HepG2 (cell line): Measurements from ENCODE around the gene HKDC1. TPM values are rescaled to one million over a fixed set of nuclear protein-coding genes. Genes with fewer than 3 reads are reported as not detected.

Experiments used
- ATAC-seq: fragments of 200-7000 bp; cut with Tn5 transposase; 3 replicates; pipeline ENCODE4 v1.9.1; 2020; ENCODE audit warnings: mild to moderate bottlenecking, moderate library complexity
- BruUV-seq: library from RNA; stranded (reverse); fragments of 400-500 nt; replicated peaks from 2 replicates; lab custom pipeline; 2021; lab: Mats Ljungman, UMichigan
- CTCF ChIA-PET: fragments of 300-600 bp; formaldehyde crosslinking; extraction: SDS; loops from one replicate; lab custom pipeline; 2021; ENCODE audit warnings: low total read pairs, inconsistent platforms, low intra/inter-chr PET ratio; lab: Yijun Ruan, JAX
- POLR2A ChIA-PET: fragments of 350-600 bp; sonication (Branson Sonifier 250); formaldehyde crosslinking; loops from one replicate; lab custom pipeline; 2020; ENCODE audit warnings: antibody characterized with exemption, inconsistent platforms; lab: Yijun Ruan, JAX
- DNase-seq: peaks from one replicate; pipeline ENCODE4 v3.0.0-alpha.2; 2015; ENCODE audit warnings: low spot score
- FAIRE-seq: peaks from 3 replicates; lab custom pipeline; 2011; peaks lifted over from hg19 to GRCh38; lab: Jason Lieb, UNC
- H2AFZ ChIP-seq: one replicate; pipeline ENCODE4 v1.6.1; 2011; ENCODE audit warnings: low read length, inconsistent platforms
- H3K27ac ChIP-seq: fragments of 300-600 bp; 3 replicates; pipeline ENCODE4 v1.8.0; 2011; ENCODE audit warnings: mixed run types, mild to moderate bottlenecking, mixed read lengths, low read length, inconsistent platforms; ENCODE audit not compliant: insufficient read depth; ENCODE audit errors: extremely low read length
- H3K27me3 ChIP-seq, 2 experiments: fragments of 200-600 bp in 1 of 2; 2 replicates in 1 of 2; 3 replicates in 1 of 2; pipeline versions ENCODE4 v1.6.0 to v1.8.0; 2011; ENCODE audit warnings: low read length in 2 of 2, mild to moderate bottlenecking in 2 of 2, moderate library complexity in 2 of 2, inconsistent platforms in 1 of 2; ENCODE audit not compliant: insufficient read depth in 2 of 2, control insufficient read depth in 1 of 2
- H3K36me3 ChIP-seq, 2 experiments: fragments of 200-600 bp in 1 of 2; replicated peaks in 1 of 2; 2 replicates in 1 of 2; 3 replicates in 1 of 2; pipeline versions ENCODE4 v1.5.1 to v1.8.0; 2011; ENCODE audit warnings: low read length in 2 of 2, inconsistent platforms in 1 of 2; ENCODE audit not compliant: insufficient read depth in 2 of 2, control insufficient read depth in 1 of 2
- H3K4me1 ChIP-seq: 2 replicates; pipeline ENCODE4 v1.5.1; 2012; ENCODE audit warnings: low read length, inconsistent platforms; ENCODE audit not compliant: insufficient read depth
- H3K4me2 ChIP-seq: 2 replicates; pipeline ENCODE4 v1.6.0; 2011; ENCODE audit warnings: low read depth, low read length, inconsistent platforms
- H3K4me3 ChIP-seq, 3 experiments: fragments of 200-600 bp in 1 of 3; sonication (generic), shearing (Covaris generic) in 1 of 3; replicated peaks in 1 of 3; 2 replicates each; pipeline ENCODE4 v1.5.1; 2011 to 2016; ENCODE audit warnings: low read length in 3 of 3, inconsistent platforms in 2 of 3, low read depth in 2 of 3, mild to moderate bottlenecking in 2 of 3, control low read depth in 1 of 3, mixed read lengths in 1 of 3; ENCODE audit not compliant: insufficient read depth in 1 of 3
- H3K79me2 ChIP-seq: one replicate; pipeline ENCODE4 v1.6.1; 2011; ENCODE audit warnings: low read length, inconsistent platforms; ENCODE audit not compliant: insufficient read depth
- H3K9ac ChIP-seq: 2 replicates; pipeline ENCODE4 v1.6.0; 2011; ENCODE audit warnings: mild to moderate bottlenecking, low read depth, low read length, inconsistent platforms; ENCODE audit not compliant: insufficient read depth
- H3K9me3 ChIP-seq: 2 replicates; pipeline ENCODE4 v1.5.1; 2012; ENCODE audit warnings: mild to moderate bottlenecking, low read length
- H4K20me1 ChIP-seq: 2 replicates; pipeline ENCODE4 v1.6.0; 2011; ENCODE audit warnings: inconsistent platforms, mild to moderate bottlenecking, low read length, moderate library complexity; ENCODE audit not compliant: insufficient read depth
- ADNP ChIP-seq: sonication (generic); formaldehyde crosslinking; IDR thresholded peaks from 2 replicates; pipeline ENCODE4 v1.4.0; 2020; ENCODE audit warnings: missing genetic modification reagents
- BORCS8-MEF2B ChIP-seq: sonication (generic); formaldehyde crosslinking; IDR thresholded peaks from 2 replicates; pipeline ENCODE4 v1.8.0; 2022; ENCODE audit warnings: mild to moderate bottlenecking, missing genetic modification reagents
- GATA4 ChIP-seq: sonication (generic); IDR thresholded peaks from 2 replicates; pipeline ENCODE4 v1.6.1; 2016; ENCODE audit warnings: antibody characterized with exemption, low read depth, borderline replicate concordance
- KDM5B ChIP-seq: sonication (generic); formaldehyde crosslinking; IDR thresholded peaks from 2 replicates; pipeline ENCODE4 v1.4.0; 2020; ENCODE audit warnings: missing genetic modification reagents, mild to moderate bottlenecking, borderline replicate concordance
- MBNL3 ChIP-seq: fragments of 250-450 bp; sonication (Bioruptor Pico); conservative IDR thresholded peaks from 2 replicates; pipeline ENCODE4 v1.8.0; 2022; ENCODE audit warnings: mild to moderate bottlenecking, inconsistent platforms
- MTF2 ChIP-seq: sonication (generic); formaldehyde crosslinking; IDR thresholded peaks from 2 replicates; pipeline ENCODE4 v1.5.0; 2020; ENCODE audit warnings: missing genetic modification reagents, borderline replicate concordance
- NFE2L1 ChIP-seq: sonication (generic); formaldehyde crosslinking; IDR thresholded peaks from 2 replicates; pipeline ENCODE4 v1.4.0; 2020; ENCODE audit warnings: missing genetic modification reagents, mild to moderate bottlenecking, borderline replicate concordance
- NR1H2 ChIP-seq: sonication (generic); formaldehyde crosslinking; IDR thresholded peaks from 2 replicates; pipeline ENCODE4 v1.8.1; 2022; ENCODE audit warnings: low read depth, missing genetic modification reagents, borderline replicate concordance
- ZBTB7B ChIP-seq: sonication (generic); formaldehyde crosslinking; IDR thresholded peaks from 2 replicates; pipeline ENCODE4 v1.4.0; 2020; ENCODE audit warnings: missing genetic modification reagents
- ZNF264 ChIP-seq: sonication (generic); formaldehyde crosslinking; IDR thresholded peaks from 2 replicates; pipeline ENCODE4 v1.4.0; 2020; ENCODE audit warnings: missing genetic modification reagents
- ZNF703 ChIP-seq: sonication (generic); formaldehyde crosslinking; IDR thresholded peaks from 2 replicates; pipeline ENCODE4 v1.5.1; 2020; ENCODE audit warnings: missing genetic modification reagents, mild to moderate bottlenecking, moderate library complexity, borderline replicate concordance
- ZSCAN30 ChIP-seq: sonication (generic); formaldehyde crosslinking; IDR thresholded peaks from 2 replicates; pipeline ENCODE4 v1.5.0; 2020; ENCODE audit warnings: mild to moderate bottlenecking, missing genetic modification reagents
- WGBS: methylation state at CpG from one replicate; pipeline ENCODE4 v1.1.6; 2017; ENCODE audit warnings: low lambda C conversion rate; 5-methylcytosine and 5-hydroxymethylcytosine counted together
- in situ Hi-C: cut with HindIII; loops from 2 replicates; pipeline ENCODE4 v1.10.0; 2017; ENCODE audit warnings: low pct_unique_long_range_greater_than_20kb; ENCODE audit not compliant: extremely low pct_ligation_motif_present
- intact Hi-C: fragments of 100-400 bp; cut with micrococcal nuclease; formaldehyde crosslinking; loops from one replicate; pipeline ENCODE4 v1.10.0; 2022; ENCODE audit not compliant: unreplicated experiment
- polyA plus RNA-seq, 8 experiments: library from polyadenylated mRNA; depleted of rRNA in 3 of 8; stranded (reverse) in 7 of 8; unstranded in 1 of 8; fragments of >200 nt; fragmentation: Illumina TruSeq in 4 of 8; extraction: Trizol in 4 of 8; gene quantifications; 2 replicates each; pipeline versions ENCODE4 v1.2.1 to v1.2.3, GENCODE V29; 2011 to 2016; ENCODE audit warnings: low read depth in 4 of 8, missing spikeins in 1 of 8, mixed read lengths in 1 of 8; ENCODE audit not compliant: insufficient read depth in 1 of 8
- total RNA-seq, 5 experiments: library from RNA; depleted of rRNA; stranded (reverse); fragments of >200 nt; fragmentation: Illumina TruSeq; extraction: Trizol; gene quantifications; 2 replicates each; pipeline ENCODE4 v1.2.3, GENCODE V29; 2016; ENCODE audit warnings: low read depth in 1 of 5
- TF ChIP-seq, protein P1 (sequence below): conservative IDR thresholded peaks from 2 replicates; pipeline ENCODE4 v1.6.1; 2018; ENCODE audit warnings: missing genetic modification reagents
- TF ChIP-seq, protein P2 (sequence below): sonication (generic); formaldehyde crosslinking; IDR thresholded peaks from 2 replicates; pipeline ENCODE4 v1.4.0; 2020; ENCODE audit warnings: missing genetic modification reagents
- TF ChIP-seq, protein P3 (sequence below): sonication (generic); formaldehyde crosslinking; conservative IDR thresholded peaks from 2 replicates; pipeline ENCODE4 v1.4.0; 2020; ENCODE audit warnings: missing genetic modification reagents

Gene HKDC1
- total and polyA plus RNA-seq, 2 of the 13 experiments (the other 11 are each of a cell fraction or from before 2014, with no cell fraction given): 8.1 to 12.4 TPM

DNA sequence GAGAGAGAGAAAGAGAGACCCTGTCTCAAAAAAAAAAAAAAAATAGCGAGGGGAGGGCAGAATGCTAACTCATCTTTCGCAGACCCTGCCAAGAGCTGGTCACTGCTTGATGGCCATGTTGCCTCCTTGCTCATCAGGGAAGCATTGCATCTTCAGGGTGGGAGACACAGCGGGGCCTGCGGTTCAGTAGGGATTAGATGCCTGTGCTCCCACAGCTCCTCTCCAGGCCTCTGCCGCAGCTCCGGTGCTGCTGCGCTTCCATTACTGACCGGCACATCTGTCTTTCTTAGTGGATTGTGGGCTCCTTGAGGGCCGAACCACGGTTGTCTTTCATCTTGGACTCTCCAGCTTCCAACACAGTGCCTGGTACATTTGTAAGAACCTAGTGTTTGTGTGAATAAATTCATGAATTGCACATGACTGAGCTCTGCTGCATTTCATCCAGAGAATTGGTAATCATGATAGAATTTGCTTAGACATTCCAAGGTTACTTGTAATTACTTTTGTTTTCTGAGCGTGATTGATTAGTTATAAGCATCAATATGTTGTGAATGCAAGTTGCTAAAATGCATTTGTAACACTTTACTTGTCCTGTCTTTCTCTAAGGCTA lies 75.0 kb downstream of the HKDC1 start:
- no peak overlapping the region for H2AFZ ChIP-seq
- no peaks in the 10 kb centered on the region for H4K20me1 ChIP-seq
- H3K4me3 ChIP-seq: no peak overlapping the region
- no peak overlapping the region for H3K4me2 ChIP-seq
- no TSS peak for BruUV-seq
- WGBS: 46% methylated on average over 10 of the region's 11 CpGs
- TF ChIP-seq, protein P1, sequence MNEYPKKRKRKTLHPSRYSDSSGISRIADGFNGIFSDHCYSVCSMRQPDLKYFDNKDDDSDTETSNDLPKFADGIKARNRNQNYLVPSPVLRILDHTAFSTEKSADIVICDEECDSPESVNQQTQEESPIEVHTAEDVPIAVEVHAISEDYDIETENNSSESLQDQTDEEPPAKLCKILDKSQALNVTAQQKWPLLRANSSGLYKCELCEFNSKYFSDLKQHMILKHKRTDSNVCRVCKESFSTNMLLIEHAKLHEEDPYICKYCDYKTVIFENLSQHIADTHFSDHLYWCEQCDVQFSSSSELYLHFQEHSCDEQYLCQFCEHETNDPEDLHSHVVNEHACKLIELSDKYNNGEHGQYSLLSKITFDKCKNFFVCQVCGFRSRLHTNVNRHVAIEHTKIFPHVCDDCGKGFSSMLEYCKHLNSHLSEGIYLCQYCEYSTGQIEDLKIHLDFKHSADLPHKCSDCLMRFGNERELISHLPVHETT (CRISPR knock-in tag): no peak
- TF ChIP-seq, protein P2, sequence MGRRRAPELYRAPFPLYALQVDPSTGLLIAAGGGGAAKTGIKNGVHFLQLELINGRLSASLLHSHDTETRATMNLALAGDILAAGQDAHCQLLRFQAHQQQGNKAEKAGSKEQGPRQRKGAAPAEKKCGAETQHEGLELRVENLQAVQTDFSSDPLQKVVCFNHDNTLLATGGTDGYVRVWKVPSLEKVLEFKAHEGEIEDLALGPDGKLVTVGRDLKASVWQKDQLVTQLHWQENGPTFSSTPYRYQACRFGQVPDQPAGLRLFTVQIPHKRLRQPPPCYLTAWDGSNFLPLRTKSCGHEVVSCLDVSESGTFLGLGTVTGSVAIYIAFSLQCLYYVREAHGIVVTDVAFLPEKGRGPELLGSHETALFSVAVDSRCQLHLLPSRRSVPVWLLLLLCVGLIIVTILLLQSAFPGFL (CRISPR knock-in tag): no peak
- TF ChIP-seq ZBTB7B (CRISPR knock-in tag) (no peak), NR1H2 (no peak), ZSCAN30 (CRISPR knock-in tag) (no peak), KDM5B (CRISPR knock-in tag) (no peak), BORCS8-MEF2B (CRISPR knock-in tag) (no peak), ZNF703 (CRISPR knock-in tag) (no peak), NFE2L1 (CRISPR knock-in tag) (no peak), ADNP (no peak), ZNF264 (CRISPR knock-in tag) (no peak), MBNL3 (CRISPR knock-in tag) (no peak), MTF2 (no peak), GATA4 (no peak)
- TF ChIP-seq, protein P3, sequence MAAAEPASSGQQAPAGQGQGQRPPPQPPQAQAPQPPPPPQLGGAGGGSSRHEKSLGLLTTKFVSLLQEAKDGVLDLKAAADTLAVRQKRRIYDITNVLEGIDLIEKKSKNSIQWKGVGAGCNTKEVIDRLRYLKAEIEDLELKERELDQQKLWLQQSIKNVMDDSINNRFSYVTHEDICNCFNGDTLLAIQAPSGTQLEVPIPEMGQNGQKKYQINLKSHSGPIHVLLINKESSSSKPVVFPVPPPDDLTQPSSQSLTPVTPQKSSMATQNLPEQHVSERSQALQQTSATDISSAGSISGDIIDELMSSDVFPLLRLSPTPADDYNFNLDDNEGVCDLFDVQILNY: no peak
- H3K27ac ChIP-seq: no peak overlapping the region
- FAIRE-seq: no peak
- intact Hi-C loops: no loop called here
- H3K9me3 ChIP-seq: no peaks in the 10 kb centered on the region
- H3K36me3 ChIP-seq: no peaks in the 10 kb centered on the region
- ChIA-PET POLR2A (no interaction called here), CTCF (no interaction called here)
- H3K79me2 ChIP-seq: no peaks in the 10 kb centered on the region
- H3K9ac ChIP-seq: no peak overlapping the region
- in situ Hi-C loops: no loop called here
- ATAC-seq: no peak
- no peak for DNase-seq
- no peaks in the 10 kb centered on the region; the same call in 1 of the 2 replicates for H3K4me1 ChIP-seq
- H3K27me3 ChIP-seq: peaks cover 0 to 23% of the 10 kb centered on the region in 2 experiments; a peak in 3 of 5 replicates
